HT-29 (cell line): Measurements from ENCODE around the gene SDK1. TPM values are rescaled to one million over a fixed set of nuclear protein-coding genes. Genes with fewer than 3 reads are reported as not detected.

Source experiments
- DNase-seq: peaks from one replicate; pipeline ENCODE4 v3.0.0-alpha.2; 2015; ENCODE audit warnings: low spot score
- total RNA-seq: library from RNA; depleted of rRNA; stranded (reverse); fragments of >200 nt; shearing (Covaris generic); gene quantifications from 2 replicates; pipeline ENCODE4 v1.2.3, GENCODE V29; 2014

Gene SDK1
- total RNA-seq, 1 experiment from 2014 or later = not detected

DNA sequence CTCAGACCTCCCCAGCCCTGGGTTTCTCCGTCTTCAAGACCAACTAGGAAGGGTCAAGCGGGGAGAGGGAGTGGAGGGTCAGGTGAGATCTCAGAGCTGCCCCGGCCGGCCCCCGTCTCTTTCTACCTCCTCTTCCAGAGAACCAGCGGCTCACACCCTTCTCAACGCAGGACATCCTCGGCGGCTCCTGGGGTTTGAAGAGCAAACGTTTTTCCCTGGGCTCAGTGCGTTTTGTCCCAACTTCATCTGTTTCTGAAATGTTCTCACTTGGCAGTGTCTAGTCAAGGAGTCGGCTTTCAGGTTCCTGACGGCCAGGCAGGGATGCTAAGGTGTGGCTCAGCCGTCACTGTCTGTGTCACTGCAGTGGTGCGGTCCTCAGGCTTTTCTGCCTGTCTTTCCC is 964.6 kb downstream of the SDK1 start:
- no peak for DNase-seq

DNA sequence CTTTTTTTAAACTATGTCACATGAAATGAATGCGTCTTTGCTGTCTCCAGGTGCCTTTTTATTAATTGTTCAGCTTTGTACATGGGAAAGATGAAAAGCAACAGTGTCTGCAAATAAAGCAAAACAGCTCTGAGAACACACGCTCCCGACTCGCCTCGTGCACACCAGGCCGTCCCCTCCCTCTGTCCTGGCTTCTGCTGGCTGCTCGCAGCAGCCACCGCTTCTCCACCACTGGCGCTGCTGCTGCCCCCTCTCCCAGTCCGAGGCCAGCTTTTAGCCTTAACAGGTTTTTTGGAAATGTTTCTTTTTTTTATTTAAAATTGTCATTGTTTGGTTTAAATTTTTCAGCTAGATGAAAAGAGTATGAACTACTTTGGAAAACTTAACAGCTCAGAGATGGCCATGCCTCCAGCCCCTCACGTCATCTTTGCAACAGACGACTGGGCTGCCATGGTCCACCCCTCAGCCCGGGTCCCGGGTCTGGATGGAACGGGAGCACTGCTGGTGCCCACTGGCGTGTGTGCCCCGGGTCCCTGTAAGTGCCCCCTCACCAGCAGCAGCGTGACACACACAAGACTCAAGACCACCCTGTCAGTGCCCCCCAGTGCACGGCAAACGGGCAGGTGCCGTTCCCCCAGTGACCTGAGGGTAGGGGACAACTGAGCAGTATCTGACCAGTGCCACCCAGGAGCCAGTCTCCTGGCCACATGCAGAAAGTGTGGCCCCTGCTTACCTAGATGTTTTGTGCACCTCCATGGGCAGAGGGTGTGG is 965.4 kb downstream of the SDK1 start:
- no peak for DNase-seq

- no peak for DNase-seq
These were observed 966.4 kb downstream of the SDK1 start for GRCh38 chr7:4267341-4268039.

DNA sequence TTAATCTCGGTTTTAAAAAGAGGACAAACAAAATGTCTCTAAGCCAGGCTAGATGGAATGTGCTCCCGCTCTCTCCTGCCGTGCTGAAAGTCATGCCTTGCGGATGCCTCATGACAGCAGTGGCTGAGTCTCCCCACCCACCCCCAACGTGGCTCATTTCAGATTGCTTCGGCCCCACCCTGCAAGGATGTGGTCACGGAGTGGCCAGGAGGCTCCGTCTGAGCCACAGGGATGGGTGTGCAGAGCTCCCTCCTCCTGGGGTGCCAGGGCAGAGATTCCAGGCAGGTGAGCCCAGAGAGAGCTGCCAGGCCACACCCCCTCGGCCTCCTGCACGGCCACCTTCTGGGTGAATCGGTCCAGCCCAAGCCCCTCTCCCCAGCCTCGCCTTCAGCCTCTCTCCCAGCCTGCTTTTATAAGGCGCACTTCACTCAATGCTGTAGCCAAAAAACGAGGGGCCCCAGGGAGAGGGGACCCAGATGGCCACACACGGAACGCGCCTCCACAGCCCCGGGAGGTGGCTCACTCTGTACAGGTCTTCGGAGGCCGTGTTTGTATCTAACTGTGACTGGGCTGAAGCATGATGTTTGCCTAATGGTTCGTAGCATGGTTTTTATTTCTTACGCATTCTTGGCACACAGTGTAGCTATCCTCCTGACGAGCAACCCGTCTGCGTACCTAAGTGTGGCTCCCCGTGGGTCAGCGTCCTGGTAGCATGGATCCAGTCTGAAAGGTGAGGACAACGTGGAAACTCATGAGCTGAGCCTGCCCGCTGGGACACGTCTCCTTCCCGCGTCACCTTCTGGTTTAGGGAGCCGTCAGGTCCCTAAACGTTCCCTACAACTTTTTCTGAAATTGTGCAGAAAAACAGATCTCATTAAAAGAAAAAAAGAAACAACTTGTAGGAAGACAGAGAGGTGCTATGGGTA is 967.3 kb downstream of the SDK1 start:
- no peak for DNase-seq

GRCh38 chr7:4269086-4269485 is 968.0 kb downstream of the SDK1 start:
- no peak for DNase-seq

DNA sequence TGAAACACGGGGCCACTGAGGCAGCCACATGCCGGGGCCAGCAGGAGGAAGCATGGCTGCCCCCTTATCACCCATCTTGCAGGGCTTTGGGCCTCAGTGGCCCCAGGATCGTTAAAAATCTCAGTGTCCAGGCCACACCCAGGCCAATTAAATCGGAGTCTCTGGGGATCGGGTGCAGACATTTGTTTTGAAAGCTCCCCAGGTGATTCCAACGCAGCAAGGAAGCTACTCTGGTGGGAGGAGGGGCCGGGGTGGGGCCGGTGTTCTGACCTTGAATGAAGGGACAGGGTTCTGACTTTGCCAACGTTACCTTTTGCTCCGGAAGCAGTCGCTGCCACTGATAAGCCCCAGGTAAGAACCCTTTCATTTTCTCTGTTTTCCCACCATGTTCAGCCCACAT is 968.7 kb downstream of the SDK1 start:
- DNase-seq = no peak

DNA sequence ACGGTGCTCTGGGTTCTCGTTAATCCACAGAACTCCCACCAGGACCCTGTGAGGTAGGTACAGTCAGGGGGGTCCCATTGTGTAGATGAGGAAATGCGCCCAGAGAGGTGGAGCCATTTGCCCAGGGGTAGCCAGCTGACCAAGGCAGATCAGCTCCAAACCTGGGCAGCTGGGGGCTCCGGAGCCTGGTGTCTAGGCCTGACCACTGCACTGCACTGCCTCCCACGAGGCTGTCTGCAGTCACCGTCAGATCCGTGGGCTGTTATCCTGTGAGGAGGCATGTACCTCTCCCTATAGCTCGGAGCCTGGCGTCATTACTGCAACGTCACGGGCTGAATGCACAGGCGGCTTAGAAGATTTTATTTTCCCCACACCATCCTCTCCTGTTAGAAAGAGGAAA is 969.2 kb downstream of the SDK1 start:
- no peak for DNase-seq

GRCh38 chr7:4270941-4271715 is 970.1 kb downstream of the SDK1 start:
- no peak for DNase-seq

DNA sequence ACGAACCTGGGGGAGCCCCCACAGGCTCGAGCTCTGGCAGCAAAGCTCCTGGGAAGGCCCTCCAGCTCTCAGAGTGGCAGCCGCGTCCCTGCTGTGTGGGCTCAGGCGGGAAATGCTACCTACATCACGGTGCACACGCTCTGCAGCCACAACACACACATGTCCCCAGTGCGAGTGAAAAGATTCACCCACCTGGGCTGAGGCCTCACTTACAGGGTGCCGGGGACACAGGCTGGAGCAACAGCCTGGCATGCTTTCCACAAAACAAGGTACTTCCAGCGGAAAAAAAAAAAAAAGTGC is 970.6 kb downstream of the SDK1 start:
- no peak for DNase-seq

- DNase-seq = no peak
These were observed 971.1 kb downstream of the SDK1 start for GRCh38 chr7:4272141-4272540.

DNA sequence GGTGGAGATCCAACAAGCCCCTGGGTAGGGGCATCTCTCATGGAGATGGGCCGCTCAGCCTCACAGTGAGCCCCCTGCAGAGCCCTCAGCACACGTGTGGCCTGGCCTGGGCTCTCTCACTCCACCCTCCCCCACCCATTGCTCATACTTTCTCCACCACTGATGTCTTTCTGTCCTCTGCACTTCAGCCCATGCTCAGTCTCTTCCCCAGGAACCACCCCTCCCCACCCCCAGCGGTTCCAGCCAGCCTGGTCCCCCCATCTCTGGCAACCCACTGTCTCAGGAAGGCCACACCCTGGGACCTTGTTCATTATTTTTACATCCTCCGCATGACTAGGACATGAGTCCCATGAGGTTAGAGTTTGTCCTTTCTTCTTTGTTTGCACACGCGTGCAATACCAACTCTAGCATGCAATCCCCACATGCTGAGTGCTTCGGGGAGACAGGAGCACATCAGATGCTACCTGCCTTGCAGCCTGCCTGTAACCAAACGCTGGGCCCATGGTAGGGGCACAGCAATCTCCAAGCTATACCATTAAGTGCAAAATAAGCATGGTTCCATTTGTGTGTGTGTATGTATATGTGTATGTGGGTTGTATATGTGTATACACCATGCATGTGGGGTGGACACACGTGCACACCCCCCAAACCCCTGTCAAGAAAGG is 972.6 kb downstream of the SDK1 start:
- DNase-seq = no peak

DNA sequence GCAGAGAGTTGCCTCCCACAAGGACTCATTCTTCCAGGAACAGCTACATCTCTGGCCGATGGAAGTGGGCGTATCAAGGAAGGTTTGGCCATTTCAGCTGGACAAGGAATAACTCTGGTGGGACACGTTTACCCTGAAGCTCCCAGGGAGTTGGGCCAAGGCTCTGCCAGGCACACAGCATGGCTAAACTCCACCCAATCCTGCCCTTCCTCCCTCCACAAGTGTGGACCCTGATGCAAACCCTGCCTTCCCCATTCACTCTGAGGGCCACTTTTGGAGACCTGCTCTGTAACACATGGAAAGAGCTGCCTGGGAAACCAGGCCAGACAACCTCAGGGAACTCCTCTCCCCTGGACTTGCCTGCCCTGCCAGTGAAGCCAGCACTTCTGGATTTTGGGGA is 973.2 kb downstream of the SDK1 start:
- DNase-seq = no peak

- no peak for DNase-seq
These were observed 976.9 kb downstream of the SDK1 start for GRCh38 chr7:4277936-4278335.

DNA sequence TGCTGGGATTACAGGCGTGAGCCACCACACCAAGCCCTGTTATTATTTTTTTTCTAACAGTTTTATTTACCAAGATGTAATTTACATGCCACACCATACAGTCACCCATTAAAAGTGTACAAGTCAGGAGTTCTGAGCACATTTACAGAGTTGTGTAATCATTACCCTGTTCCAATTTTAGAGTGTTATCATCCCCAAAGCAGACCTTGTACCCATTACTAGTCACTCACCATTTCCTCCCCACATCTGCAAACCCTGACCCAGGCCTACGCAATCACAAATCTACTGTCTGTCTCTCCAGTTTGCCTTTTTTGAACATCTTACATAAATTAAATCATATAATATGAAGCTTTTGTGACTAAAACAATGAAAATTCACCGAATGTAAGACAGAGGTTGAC is 978.2 kb downstream of the SDK1 start:
- DNase-seq = no peak

- no peak for DNase-seq
These were observed 980.4 kb downstream of the SDK1 start for GRCh38 chr7:4281231-4281993.

- DNase-seq = no peak
These were observed 981.6 kb downstream of the SDK1 start for GRCh38 chr7:4282434-4283223.

- DNase-seq = no peak
These were observed 985.3 kb downstream of the SDK1 start for GRCh38 chr7:4286351-4286750.

- no peak for DNase-seq
These were observed 987.8 kb downstream of the SDK1 start for GRCh38 chr7:4288791-4289394.
